Right atrium auricular region (tissue), 2 donors: ENCODE results near the gene NCOR1. TPM values are rescaled to one million over a fixed set of nuclear protein-coding genes. Genes with fewer than 3 reads are reported as not detected.
"Not testable (repeated sequence)": the region's sequence is repeated elsewhere in the genome, so short reads cannot be mapped to it uniquely, and the experiment has no call there.

Experiments used
- DNase-seq: peaks from one replicate; pipeline ENCODE4 v3.0.0-alpha.2; 2019; ENCODE audit warnings: low spot score
- H3K27ac ChIP-seq, 2 donors: fragments of 200-600 bp; sonication (generic); 1 replicate in 1 of 2; 2 replicates in 1 of 2; pipeline ENCODE4 v1.5.1; 2016 to 2019
- H3K27me3 ChIP-seq, 2 donors: fragments of 200-600 bp; sonication (generic); one replicate each; pipeline versions ENCODE4 v1.5.1 to v1.6.0; 2017 to 2019
- H3K36me3 ChIP-seq: fragments of 200-600 bp; sonication (generic); one replicate; pipeline ENCODE4 v1.5.1; 2016
- H3K4me1 ChIP-seq, 2 donors: fragments of 200-600 bp; sonication (generic); one replicate each; pipeline versions ENCODE4 v1.5.1 to v1.6.0; 2017 to 2019
- H3K4me3 ChIP-seq, 2 donors: fragments of 200-600 bp; sonication (generic); 1 replicate in 1 of 2; 2 replicates in 1 of 2; pipeline ENCODE4 v1.5.1; 2017 to 2019; ENCODE audit warnings: mild to moderate bottlenecking in 1 of 2, moderate library complexity in 1 of 2
- H3K9me3 ChIP-seq, 2 donors: fragments of 200-600 bp; sonication (generic); one replicate each; pipeline ENCODE4 v1.5.1; 2019
- CTCF ChIP-seq, 2 donors: fragments of 200-600 bp; sonication (generic); IDR thresholded peaks; one replicate each; pipeline ENCODE4 v1.5.1; 2019; ENCODE audit warnings: antibody characterized with exemption in 2 of 2
- total RNA-seq, 2 donors: library from RNA; depleted of rRNA; stranded (reverse); fragments of >200 nt; gene quantifications; one replicate each; pipeline ENCODE4 v1.1.0, GENCODE V29; 2016

NCOR1 gene
- total RNA-seq, 2 donors from 2014 or later, result 79.7 to 84.3 TPM

- Histone ChIP-seq H3K4me3 (no peak overlapping the region), H3K27me3 (no peaks in the 10 kb centered on the region), H3K36me3 (peaks cover 67% of the 10 kb centered on the region), H3K27ac (no peak overlapping the region), H3K4me1 (no peaks in the 10 kb centered on the region), H3K9me3 (peaks cover 0 to 6% of the 10 kb centered on the region in 2 donors)
- TF ChIP-seq CTCF (IDR thresholded peaks at IDR 0.05), result no peak
- DNase-seq, result no peak
Observed at GRCh38 chr17:16117149-16117548, 98.2 kb downstream of the NCOR1 start.

- not testable (repeated sequence) for H3K4me3 ChIP-seq, DNase-seq, H3K27ac ChIP-seq, H3K27me3 ChIP-seq, H3K9me3 ChIP-seq, H3K4me1 ChIP-seq
- peaks cover 60% of the 10 kb centered on the region for H3K36me3 ChIP-seq
Observed at GRCh38 chr17:16115077-16115698, 100.1 kb downstream of the NCOR1 start.

- Histone ChIP-seq H3K27ac (no peak overlapping the region), H3K36me3 (peaks cover 4% of the 10 kb centered on the region), H3K4me3 (no peak overlapping the region), H3K27me3 (no peaks in the 10 kb centered on the region), H3K9me3 (no peaks in the 10 kb centered on the region), H3K4me1 (no peaks in the 10 kb centered on the region)
- no peak for TF ChIP-seq CTCF (IDR thresholded peaks at IDR 0.05)
- no peak for DNase-seq
Observed at GRCh38 chr17:16108871-16109270, 106.5 kb downstream of the NCOR1 start.

GRCh38 chr17:16108386-16108785 lies 106.9 kb downstream of the NCOR1 start:
- Histone ChIP-seq H3K4me1 (no peaks in the 10 kb centered on the region), H3K36me3 (peaks cover under 1% of the 10 kb centered on the region), H3K4me3 (no peak overlapping the region), H3K27me3 (no peaks in the 10 kb centered on the region), H3K27ac (no peak overlapping the region), H3K9me3 (no peaks in the 10 kb centered on the region)
- no peak for TF ChIP-seq CTCF (IDR thresholded peaks at IDR 0.05)
- no peak for DNase-seq

GRCh38 chr17:16107165-16107770 lies 108.1 kb downstream of the NCOR1 start:
- H3K4me1 ChIP-seq, result no peaks in the 10 kb centered on the region
- no peaks in the 10 kb centered on the region for H3K36me3 ChIP-seq
- no peaks in the 10 kb centered on the region for H3K9me3 ChIP-seq
- no peak for DNase-seq
- H3K27ac ChIP-seq, result peak overlapping the region in 1 of 2 donors; percentile 46
- H3K4me3 ChIP-seq, result no peak overlapping the region
- H3K27me3 ChIP-seq, result no peaks in the 10 kb centered on the region
- TF ChIP-seq CTCF (IDR thresholded peaks at IDR 0.05), result no peak

- H3K9me3 ChIP-seq, result no peaks in the 10 kb centered on the region
- peak overlapping the region in 1 of 2 donors; percentile 24 for H3K27ac ChIP-seq
- TF ChIP-seq CTCF (IDR thresholded peaks at IDR 0.05), result no peak
Observed at GRCh38 chr17:16106161-16106891, 109.0 kb downstream of the NCOR1 start.

More at GRCh38 chr17:16106161-16106891, 109.0 kb downstream of the NCOR1 start:
- Histone ChIP-seq H3K27me3 (no peaks in the 10 kb centered on the region), H3K4me1 (no peaks in the 10 kb centered on the region), H3K36me3 (peaks cover 3% of the 10 kb centered on the region), H3K4me3 (no peak overlapping the region)
- DNase-seq, result no peak
